Esophagus muscularis mucosa (tissue), 4 donors: ENCODE measurements around the gene PGK2. TPM values are rescaled to one million over a fixed set of nuclear protein-coding genes. Genes with fewer than 3 reads are reported as not detected.

Source experiments
- DNase-seq: peaks from one replicate; pipeline ENCODE4 v3.0.0-alpha.2; 2017; ENCODE audit errors: extremely low spot score
- H3K27ac ChIP-seq, 4 donors: fragments of 200-600 bp; sonication (generic); replicated peaks in 1 of 4; 1 replicate in 3 of 4; 2 replicates in 1 of 4; pipeline ENCODE4 v1.5.1; 2016 to 2019; ENCODE audit warnings: mild to moderate bottlenecking in 1 of 4
- H3K27me3 ChIP-seq, 4 donors: fragments of 200-600 bp; sonication (generic); one replicate each; pipeline versions ENCODE4 v1.5.1 to v1.6.0; 2016 to 2019
- H3K36me3 ChIP-seq, 4 donors: fragments of 200-600 bp; sonication (generic); one replicate each; pipeline ENCODE4 v1.5.1; 2016 to 2019
- H3K4me1 ChIP-seq, 4 donors: fragments of 200-600 bp; sonication (generic); one replicate each; pipeline ENCODE4 v1.5.1; 2016 to 2019
- H3K4me3 ChIP-seq, 4 donors: fragments of 200-600 bp; sonication (generic); 1 replicate in 2 of 4; 2 replicates in 2 of 4; pipeline ENCODE4 v1.5.1; 2016 to 2019; ENCODE audit warnings: mild to moderate bottlenecking in 4 of 4, moderate library complexity in 1 of 4
- H3K9me3 ChIP-seq, 4 donors: fragments of 200-600 bp; sonication (generic); 1 replicate in 3 of 4; 2 replicates in 1 of 4; pipeline ENCODE4 v1.5.1; 2016 to 2019
- CTCF ChIP-seq, 3 experiments: fragments of 200-600 bp in 2 of 3; fragments of 450-650 bp in 1 of 3; sonication (generic) in 2 of 3; IDR thresholded peaks; one replicate each; pipeline ENCODE4 v1.5.1; 2017 to 2019; ENCODE audit warnings: antibody characterized with exemption in 3 of 3, mild to moderate bottlenecking in 2 of 3, moderate library complexity in 1 of 3
- EP300 ChIP-seq: sonication (generic); formaldehyde crosslinking; IDR thresholded peaks from one replicate; pipeline ENCODE4 v1.6.1; 2017; ENCODE audit warnings: antibody characterized with exemption
- POLR2A ChIP-seq: fragments of 450-650 bp; IDR thresholded peaks from one replicate; pipeline ENCODE4 v1.6.1; 2017; ENCODE audit warnings: antibody characterized with exemption, moderate library complexity, mild to moderate bottlenecking, low read depth
- POLR2AphosphoS5 ChIP-seq, 2 donors: sonication (generic); formaldehyde crosslinking; IDR thresholded peaks; one replicate each; pipeline ENCODE4 v1.6.1; 2017; ENCODE audit warnings: antibody characterized with exemption in 2 of 2
- WGBS: methylation state at CpG from one replicate; pipeline ENCODE4 v1.1.5; 2018; 5-methylcytosine and 5-hydroxymethylcytosine counted together
- intact Hi-C: fragments of 100-400 bp; cut with DNase I; formaldehyde crosslinking; loops from one replicate; pipeline ENCODE4 v1.15.1; 2023
- total RNA-seq, 4 donors: library from RNA; depleted of rRNA; stranded (reverse); fragments of >200 nt; gene quantifications; one replicate each; pipeline versions ENCODE4 v1.1.0 to v1.2.1, GENCODE V29; 2016

The PGK2 gene
- total RNA-seq, 4 donors from 2014 or later = not detected

- no peaks in the 10 kb centered on the region for H3K36me3 ChIP-seq
- no peaks in the 10 kb centered on the region for H3K9me3 ChIP-seq
- H3K27ac ChIP-seq = no peak overlapping the region
- H3K4me3 ChIP-seq = no peak overlapping the region
- no peaks in the 10 kb centered on the region for H3K4me1 ChIP-seq
- H3K27me3 ChIP-seq = no peaks in the 10 kb centered on the region
- intact Hi-C loops = no loop called here
- WGBS = 69% methylated on average over 2 of the region's 2 CpGs
- no peak for DNase-seq
- no peak for TF ChIP-seq CTCF (IDR thresholded peaks at IDR 0.05)
- no peak for TF ChIP-seq POLR2A
- no peak for TF ChIP-seq POLR2AphosphoS5 (IDR thresholded peaks at IDR 0.05)
- TF ChIP-seq EP300 = no peak
Measured at GRCh38 chr6:49790341-49790740, 3.3 kb upstream of the PGK2 start.

GRCh38 chr6:49784272-49784671, 2.8 kb downstream of the PGK2 start:
- intact Hi-C loops = no loop called here
- no peaks in the 10 kb centered on the region for H3K9me3 ChIP-seq
- H3K36me3 ChIP-seq = no peaks in the 10 kb centered on the region
- H3K4me3 ChIP-seq = no peak overlapping the region
- H3K27ac ChIP-seq = no peak overlapping the region
- no peak for DNase-seq
- H3K27me3 ChIP-seq = no peaks in the 10 kb centered on the region
- H3K4me1 ChIP-seq = no peaks in the 10 kb centered on the region
- no peak for TF ChIP-seq POLR2A
- no peak for TF ChIP-seq CTCF (IDR thresholded peaks at IDR 0.05)
- TF ChIP-seq EP300 = no peak
- TF ChIP-seq POLR2AphosphoS5 (IDR thresholded peaks at IDR 0.05) = no peak

GRCh38 chr6:49782725-49783124, 4.4 kb downstream of the PGK2 start:
- Histone ChIP-seq H3K4me3 (no peak overlapping the region), H3K27me3 (no peaks in the 10 kb centered on the region), H3K36me3 (no peaks in the 10 kb centered on the region), H3K9me3 (no peaks in the 10 kb centered on the region), H3K4me1 (no peaks in the 10 kb centered on the region), H3K27ac (no peak overlapping the region)
- WGBS = 87% methylated on average over 7 of the region's 7 CpGs
- no peak for DNase-seq
- TF ChIP-seq POLR2A (no peak), CTCF (IDR thresholded peaks at IDR 0.05) (no peak), POLR2AphosphoS5 (IDR thresholded peaks at IDR 0.05) (no peak), EP300 (no peak)
- intact Hi-C loops = no loop called here

- no peak overlapping the region for H3K4me3 ChIP-seq
- TF ChIP-seq POLR2AphosphoS5 (IDR thresholded peaks at IDR 0.05) (no peak), EP300 (no peak), POLR2A (no peak), CTCF (IDR thresholded peaks at IDR 0.05) (no peak)
- H3K27me3 ChIP-seq = no peaks in the 10 kb centered on the region
- H3K36me3 ChIP-seq = no peaks in the 10 kb centered on the region
- intact Hi-C loops = no loop called here
- WGBS = 55% methylated on average over 1 of the region's 1 CpG
- no peaks in the 10 kb centered on the region for H3K9me3 ChIP-seq
- H3K27ac ChIP-seq = no peak overlapping the region
- DNase-seq = no peak
- H3K4me1 ChIP-seq = no peaks in the 10 kb centered on the region
Measured at GRCh38 chr6:49782293-49782692, 4.8 kb downstream of the PGK2 start.

GRCh38 chr6:49776444-49776843, 10.6 kb downstream of the PGK2 start:
- intact Hi-C loops = no loop called here
- 50% methylated on average over 1 of the region's 1 CpG for WGBS
- TF ChIP-seq EP300 (no peak), CTCF (IDR thresholded peaks at IDR 0.05) (no peak), POLR2AphosphoS5 (IDR thresholded peaks at IDR 0.05) (no peak), POLR2A (no peak)

More at GRCh38 chr6:49776444-49776843, 10.6 kb downstream of the PGK2 start:
- H3K9me3 ChIP-seq = no peaks in the 10 kb centered on the region
- no peak overlapping the region for H3K27ac ChIP-seq
- H3K4me1 ChIP-seq = no peaks in the 10 kb centered on the region
- no peaks in the 10 kb centered on the region for H3K36me3 ChIP-seq
- H3K4me3 ChIP-seq = no peak overlapping the region
- DNase-seq = no peak
- no peaks in the 10 kb centered on the region for H3K27me3 ChIP-seq
